GM12878 (cell line): ENCODE measurements around the gene TRPM1. TPM values are rescaled to one million over a fixed set of nuclear protein-coding genes. Genes with fewer than 3 reads are reported as not detected.

Source experiments
- ATAC-seq: fragments of 200-7000 bp; cut with Tn5 transposase; 3 replicates; pipeline ENCODE4 v1.9.1; 2020; ENCODE audit warnings: mild to moderate bottlenecking, moderate library complexity
- BruUV-seq: library from RNA; stranded (reverse); fragments of 400-500 nt; replicated peaks from 2 replicates; lab custom pipeline; 2021; lab: Mats Ljungman, UMichigan
- CTCF ChIA-PET: fragments of 300-600 bp; sonication (Branson Sonifier 250); formaldehyde crosslinking; extraction: SDS; loops from one replicate; lab custom pipeline; 2021; ENCODE audit warnings: inconsistent platforms; lab: Yijun Ruan, JAX
- POLR2A ChIA-PET: fragments of 350-600 bp; formaldehyde crosslinking; extraction: SDS; loops from one replicate; lab custom pipeline; 2021; ENCODE audit warnings: inconsistent platforms; lab: Charles Lee
- RAD21 ChIA-PET: fragments of 300-600 bp; sonication (Branson Sonifier 250); formaldehyde crosslinking; loops from one replicate; lab custom pipeline; 2023; ENCODE audit warnings: antibody characterized with exemption; ENCODE audit not compliant: unreplicated experiment; lab: Charles Lee
- SMC1A ChIA-PET: fragments of 300-600 bp; sonication (Branson Sonifier 250); formaldehyde crosslinking; loops from one replicate; lab custom pipeline; 2023; ENCODE audit not compliant: unreplicated experiment, uncharacterized antibody; lab: Charles Lee
- DNase-seq: peaks from one replicate; pipeline ENCODE4 v3.0.0-alpha.2; 2011; ENCODE audit warnings: low read depth, low spot score
- FAIRE-seq: peaks from 3 replicates; lab custom pipeline; 2011; peaks lifted over from hg19 to GRCh38; lab: Jason Lieb, UNC
- H2AFZ ChIP-seq: 2 replicates; pipeline ENCODE4 v1.6.0; 2011; ENCODE audit warnings: low read depth, low read length, control low read depth; ENCODE audit not compliant: control insufficient read depth
- H3K27ac ChIP-seq: 2 replicates; pipeline ENCODE4 v1.5.1; 2011; ENCODE audit warnings: control low read depth; ENCODE audit not compliant: control insufficient read depth, insufficient read depth
- H3K27me3 ChIP-seq, 2 experiments: replicated peaks in 1 of 2; 2 replicates each; pipeline versions ENCODE4 v1.6.0 to v1.6.1; 2011; ENCODE audit warnings: low read length in 1 of 2; ENCODE audit not compliant: control insufficient read depth in 2 of 2, insufficient read depth in 2 of 2
- H3K36me3 ChIP-seq, 2 experiments: 2 replicates each; pipeline ENCODE4 v1.5.1; 2011; ENCODE audit warnings: low read length in 1 of 2; ENCODE audit not compliant: control insufficient read depth in 2 of 2, insufficient read depth in 2 of 2
- H3K4me1 ChIP-seq: 2 replicates; pipeline ENCODE4 v1.6.1; 2011; ENCODE audit warnings: mild to moderate bottlenecking, low read length, moderate library complexity, mixed read lengths; ENCODE audit not compliant: control insufficient read depth, insufficient read depth
- H3K4me2 ChIP-seq: 2 replicates; pipeline ENCODE4 v1.6.0; 2011; ENCODE audit warnings: control low read depth; ENCODE audit not compliant: control insufficient read depth, insufficient read depth
- H3K4me3 ChIP-seq: fragments of 200-600 bp; sonication (generic); 2 replicates; pipeline ENCODE4 v1.5.1; 2016
- H3K79me2 ChIP-seq: 2 replicates; pipeline ENCODE4 v1.6.0; 2011; ENCODE audit warnings: low read length; ENCODE audit not compliant: control insufficient read depth, insufficient read depth
- H3K9ac ChIP-seq: 2 replicates; pipeline ENCODE4 v1.8.0; 2011; ENCODE audit warnings: low read length, control low read depth, mixed read lengths; ENCODE audit not compliant: control insufficient read depth, insufficient read depth
- H3K9me3 ChIP-seq: replicated peaks from 3 replicates; pipeline ENCODE4 v1.5.1; 2011; ENCODE audit warnings: mild to moderate bottlenecking, low read length; ENCODE audit not compliant: control insufficient read depth, insufficient read depth
- H4K20me1 ChIP-seq: 2 replicates; pipeline ENCODE4 v1.6.0; 2011; ENCODE audit not compliant: control insufficient read depth, insufficient read depth
- CUX1 ChIP-seq: IDR thresholded peaks from 2 replicates; pipeline ENCODE4 v1.6.1; 2012; ENCODE audit warnings: improper control_type of control experiment, low read depth, low read length; ENCODE audit not compliant: insufficient replicate concordance
- DPF2 ChIP-seq: fragments of 450-650 bp; IDR thresholded peaks from 2 replicates; pipeline ENCODE4 v1.6.1; 2017; ENCODE audit warnings: mild to moderate bottlenecking
- GABPA ChIP-seq: IDR thresholded peaks from 2 replicates; pipeline ENCODE4 v1.6.1; 2014; ENCODE audit warnings: antibody characterized with exemption, low read depth, mild to moderate bottlenecking, inconsistent platforms
- MYB ChIP-seq: fragments of 150-350 bp; IDR thresholded peaks from 2 replicates; pipeline ENCODE4 v1.6.1; 2014; ENCODE audit warnings: mild to moderate bottlenecking, low read depth, low read length, borderline replicate concordance
- NR2F1 ChIP-seq: fragments of 450-650 bp; conservative IDR thresholded peaks from 2 replicates; pipeline ENCODE4 v1.6.1; 2017; ENCODE audit warnings: mild to moderate bottlenecking
- POLR2AphosphoS2 ChIP-seq: IDR thresholded peaks from 2 replicates; pipeline ENCODE4 v1.6.1; 2011; ENCODE audit warnings: low read depth, mild to moderate bottlenecking, low read length, improper control_type of control experiment, moderate library complexity
- WRNIP1 ChIP-seq: IDR thresholded peaks from 2 replicates; pipeline ENCODE4 v1.6.1; 2011; ENCODE audit warnings: low read depth, low read length, improper control_type of control experiment, borderline replicate concordance
- ZNF207 ChIP-seq: fragments of 450-650 bp; IDR thresholded peaks from 2 replicates; pipeline ENCODE4 v1.6.1; 2014; ENCODE audit warnings: antibody characterized with exemption, mild to moderate bottlenecking, borderline replicate concordance
- WGBS: methylation state at CpG from one replicate; pipeline ENCODE4 v1.1.6; 2016; ENCODE audit warnings: low lambda C conversion rate; ENCODE audit not compliant: insufficient replicate concordance, insufficient coverage; ENCODE audit errors: missing lambda C conversion rate; 5-methylcytosine and 5-hydroxymethylcytosine counted together
- in situ Hi-C: fragments of 300-500 bp; cut with MboI; formaldehyde crosslinking; loops from 9 replicates; pipeline ENCODE4 v1.14.3; 2018; ENCODE audit warnings: mixed read lengths
- intact Hi-C: fragments of 100-400 bp; cut with micrococcal nuclease; formaldehyde crosslinking; loops from one replicate; pipeline ENCODE4 v1.14.2; 2022; ENCODE audit not compliant: unreplicated experiment
- polyA plus RNA-seq, 11 experiments: library from polyadenylated mRNA; depleted of rRNA in 4 of 11; unstranded in 6 of 11; stranded (reverse) in 5 of 11; fragments of >200 nt; fragmentation: Nextera tagmentation in 4 of 11; fragmentation: Illumina TruSeq in 1 of 11; extraction: Ambion mirVana in 4 of 11; extraction: Trizol in 1 of 11; gene quantifications; 1 replicate in 1 of 11; 2 replicates in 10 of 11; pipeline versions ENCODE4 v1.2.1 to v1.2.3, GENCODE V29; 2011 to 2016; ENCODE audit warnings: inconsistent platforms in 2 of 11, missing spikeins in 2 of 11, low read depth in 1 of 11
- total RNA-seq, 4 experiments: library from RNA; depleted of rRNA in 3 of 4; stranded (reverse); fragments of >200 nt in 3 of 4; fragmentation: Illumina TruSeq in 1 of 4; extraction: Trizol in 1 of 4; gene quantifications; 2 replicates each; pipeline versions ENCODE4 v1.2.1 to v1.2.3, GENCODE V29; 2013 to 2021

TRPM1 gene
- total and polyA plus RNA-seq, 10 of the 15 experiments (the other 5 are each of a cell fraction or from before 2014, with no cell fraction given) = 0.01 to 0.10 (median 0.05) TPM; not detected in 4

GRCh38 chr15:31042751-31043150, 58.8 kb downstream of the TRPM1 start (continued):
- no peak for TF ChIP-seq CUX1

GRCh38 chr15:31041610-31042009, 59.9 kb downstream of the TRPM1 start:
- Histone ChIP-seq H3K4me3 (no peak overlapping the region), H3K9me3 (no peaks in the 10 kb centered on the region), H3K4me2 (no peak overlapping the region), H3K79me2 (no peaks in the 10 kb centered on the region), H3K36me3 (no peaks in the 10 kb centered on the region), H3K27ac (no peak overlapping the region), H3K4me1 (no peaks in the 10 kb centered on the region), H3K9ac (no peak overlapping the region), H3K27me3 (no peaks in the 10 kb centered on the region), H2AFZ (no peak overlapping the region), H4K20me1 (no peaks in the 10 kb centered on the region; the same call in 1 of the 2 replicates)
- DNase-seq (no peak), ATAC-seq (no peak), FAIRE-seq (no peak)
- POLR2A ChIA-PET = no interaction called here
- no TSS peak for BruUV-seq
- SMC1A ChIA-PET = no interaction called here
- CTCF ChIA-PET = interaction anchor here (1.4 kb wide), 1 partner anchor 12 kb away, joined by 6 read pairs; no protein-coding TSS in a partner anchor
- intact Hi-C loops = no loop called here
- RAD21 ChIA-PET = no interaction called here
- no peak for TF ChIP-seq POLR2AphosphoS2
- TF ChIP-seq MYB = no peak
- no peak for TF ChIP-seq ZNF207
- no peak for TF ChIP-seq GABPA
- TF ChIP-seq NR2F1 = no peak
- TF ChIP-seq WRNIP1 = no peak
- no peak for TF ChIP-seq DPF2
- 56% methylated on average over 4 of the region's 4 CpGs for WGBS
- in situ Hi-C loops = no loop called here
